HL-60 (cell line): Measurements from ENCODE around the gene SMIM5.

Experiments used
- DNase-seq, 2 experiments: peaks; one replicate each; pipeline ENCODE4 v3.0.0-alpha.2; 2010 to 2020; ENCODE audit warnings: low read depth in 1 of 2, low spot score in 1 of 2
- H3K27ac ChIP-seq: fragments of 250-450 bp; sonication (Bioruptor Pico); replicated peaks from 2 replicates; pipeline ENCODE4 v1.5.1; 2020; ENCODE audit warnings: mild to moderate bottlenecking, moderate library complexity
- H3K27me3 ChIP-seq: fragments of 250-450 bp; sonication (Bioruptor Pico); 2 replicates; pipeline ENCODE4 v1.5.1; 2021; ENCODE audit warnings: mild to moderate bottlenecking, moderate library complexity; ENCODE audit not compliant: insufficient read depth, poor library complexity, severe bottlenecking
- H3K4me3 ChIP-seq: replicated peaks from 2 replicates; pipeline ENCODE4 v1.5.1; 2011; ENCODE audit warnings: mild to moderate bottlenecking, control low read depth, low read length; ENCODE audit not compliant: insufficient read depth
- CTCF ChIP-seq: IDR thresholded peaks from one replicate; pipeline ENCODE4 v1.5.1; 2011; ENCODE audit warnings: low read length, control low read depth, inconsistent platforms; ENCODE audit not compliant: insufficient read depth
- GABPA ChIP-seq: IDR thresholded peaks from 2 replicates; pipeline ENCODE4 v1.6.1; 2012; ENCODE audit warnings: low read depth
- POLR2AphosphoS5 ChIP-seq: IDR thresholded peaks from 2 replicates; pipeline ENCODE4 v1.6.1; 2012; ENCODE audit warnings: low read depth
- SPI1 ChIP-seq: IDR thresholded peaks from 2 replicates; pipeline ENCODE4 v1.6.1; 2012; ENCODE audit warnings: low read depth, mild to moderate bottlenecking, borderline replicate concordance
- TF ChIP-seq, protein P1 (sequence below): IDR thresholded peaks from 2 replicates; pipeline ENCODE4 v1.6.1; 2012; ENCODE audit warnings: low read depth; ENCODE audit not compliant: insufficient replicate concordance

The SMIM5 gene

DNA sequence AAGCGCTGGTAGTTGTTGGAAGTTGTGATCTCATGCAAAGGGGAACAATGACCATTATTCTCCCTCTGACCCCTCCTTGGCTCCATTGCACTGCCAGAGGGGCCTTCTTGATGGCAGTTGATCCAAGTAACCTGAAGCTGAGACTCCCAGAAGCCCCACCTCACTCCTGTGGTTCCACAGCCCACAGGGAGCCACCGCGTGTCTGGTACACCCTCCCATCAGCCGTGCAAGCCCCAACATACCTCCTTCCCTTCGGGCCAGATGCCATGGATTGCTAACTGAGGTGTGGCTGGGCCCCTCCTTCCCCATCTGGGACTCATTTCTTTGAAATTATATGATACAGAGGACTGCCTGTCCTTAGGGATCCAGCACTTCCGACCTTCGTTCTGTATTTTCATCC lies 51.7 kb downstream of the SMIM5 start:
- Histone ChIP-seq H3K4me3 (no peak overlapping the region), H3K27me3 (no peaks in the 10 kb centered on the region), H3K27ac (no peak overlapping the region)
- no peak for TF ChIP-seq GABPA
- TF ChIP-seq SPI1, result no peak
- TF ChIP-seq CTCF, result no peak
- TF ChIP-seq POLR2AphosphoS5, result no peak
- TF ChIP-seq, protein P1, sequence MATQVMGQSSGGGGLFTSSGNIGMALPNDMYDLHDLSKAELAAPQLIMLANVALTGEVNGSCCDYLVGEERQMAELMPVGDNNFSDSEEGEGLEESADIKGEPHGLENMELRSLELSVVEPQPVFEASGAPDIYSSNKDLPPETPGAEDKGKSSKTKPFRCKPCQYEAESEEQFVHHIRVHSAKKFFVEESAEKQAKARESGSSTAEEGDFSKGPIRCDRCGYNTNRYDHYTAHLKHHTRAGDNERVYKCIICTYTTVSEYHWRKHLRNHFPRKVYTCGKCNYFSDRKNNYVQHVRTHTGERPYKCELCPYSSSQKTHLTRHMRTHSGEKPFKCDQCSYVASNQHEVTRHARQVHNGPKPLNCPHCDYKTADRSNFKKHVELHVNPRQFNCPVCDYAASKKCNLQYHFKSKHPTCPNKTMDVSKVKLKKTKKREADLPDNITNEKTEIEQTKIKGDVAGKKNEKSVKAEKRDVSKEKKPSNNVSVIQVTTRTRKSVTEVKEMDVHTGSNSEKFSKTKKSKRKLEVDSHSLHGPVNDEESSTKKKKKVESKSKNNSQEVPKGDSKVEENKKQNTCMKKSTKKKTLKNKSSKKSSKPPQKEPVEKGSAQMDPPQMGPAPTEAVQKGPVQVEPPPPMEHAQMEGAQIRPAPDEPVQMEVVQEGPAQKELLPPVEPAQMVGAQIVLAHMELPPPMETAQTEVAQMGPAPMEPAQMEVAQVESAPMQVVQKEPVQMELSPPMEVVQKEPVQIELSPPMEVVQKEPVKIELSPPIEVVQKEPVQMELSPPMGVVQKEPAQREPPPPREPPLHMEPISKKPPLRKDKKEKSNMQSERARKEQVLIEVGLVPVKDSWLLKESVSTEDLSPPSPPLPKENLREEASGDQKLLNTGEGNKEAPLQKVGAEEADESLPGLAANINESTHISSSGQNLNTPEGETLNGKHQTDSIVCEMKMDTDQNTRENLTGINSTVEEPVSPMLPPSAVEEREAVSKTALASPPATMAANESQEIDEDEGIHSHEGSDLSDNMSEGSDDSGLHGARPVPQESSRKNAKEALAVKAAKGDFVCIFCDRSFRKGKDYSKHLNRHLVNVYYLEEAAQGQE, result no peak
- no peak for DNase-seq

DNA sequence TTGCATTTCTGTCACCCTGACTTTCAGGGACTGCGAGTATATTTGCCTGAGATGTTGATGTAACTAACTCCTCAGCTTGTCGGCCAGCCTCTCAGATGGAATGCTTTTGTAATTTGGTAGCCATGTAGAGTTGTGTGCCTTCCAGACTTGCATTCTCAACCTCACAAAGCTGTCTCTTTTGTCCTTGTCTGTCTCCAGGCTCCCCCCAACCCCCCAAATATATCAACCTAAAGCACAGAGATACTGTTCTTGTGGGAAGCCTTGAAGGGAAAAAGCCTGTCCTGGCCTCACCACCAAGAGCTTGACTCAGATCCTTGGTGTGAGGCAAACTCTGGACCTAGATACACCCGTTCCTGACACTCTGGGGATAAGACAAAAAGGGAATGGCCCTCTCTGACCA lies 52.3 kb downstream of the SMIM5 start:
- no peaks in the 10 kb centered on the region for H3K27me3 ChIP-seq
- H3K27ac ChIP-seq, result no peak overlapping the region
- H3K4me3 ChIP-seq, result no peak overlapping the region
- TF ChIP-seq GABPA (no peak), POLR2AphosphoS5 (no peak), SPI1 (no peak), CTCF (no peak)
- TF ChIP-seq, protein P1, result no peak
- no peak for DNase-seq

DNA sequence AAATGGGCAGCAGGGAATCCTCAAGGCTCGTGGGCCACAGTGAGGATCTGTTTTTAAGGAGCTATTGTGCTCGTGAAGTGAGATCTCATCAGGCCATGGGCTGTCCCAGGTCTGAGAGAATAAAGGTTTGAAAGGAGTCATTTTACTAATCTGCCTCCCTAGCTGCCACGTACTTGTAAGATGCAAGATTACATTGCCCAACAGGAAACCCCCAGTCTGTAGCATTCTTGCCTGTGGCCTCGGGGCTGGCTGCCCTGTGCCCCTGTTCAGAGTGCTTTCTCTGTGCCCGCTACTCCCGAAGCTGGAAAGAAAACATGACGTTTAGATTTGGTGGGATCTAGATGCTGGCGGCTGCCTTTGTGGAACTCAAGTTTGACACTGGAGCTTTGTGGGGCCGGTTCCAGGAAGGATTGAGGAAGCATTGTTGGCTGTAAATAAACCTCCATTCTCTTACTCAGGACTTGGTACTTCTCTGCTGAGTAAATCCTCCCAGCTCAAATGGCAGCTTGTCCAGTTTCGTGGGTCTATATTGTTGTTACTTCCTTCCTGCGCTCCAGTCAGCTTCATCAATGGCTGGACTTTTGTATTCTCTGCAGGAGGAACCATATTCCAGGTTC lies 55.1 kb downstream of the SMIM5 start:
- H3K27ac ChIP-seq, result peak overlapping the region; percentile 59
- no peak overlapping the region for H3K4me3 ChIP-seq
- no peak for TF ChIP-seq POLR2AphosphoS5
- TF ChIP-seq GABPA, result no peak
- TF ChIP-seq SPI1, result no peak
- TF ChIP-seq CTCF, result no peak
- TF ChIP-seq, protein P1, result no peak
- peak in 1 of 2 experiments; percentile 76 for DNase-seq
- H3K27me3 ChIP-seq, result no peaks in the 10 kb centered on the region
